AG04449 (cell line): ENCODE data around the gene DLG1.

Experiments used
- CTCF ChIA-PET: fragments of 350-600 bp; formaldehyde crosslinking; extraction: SDS; loops from one replicate; lab custom pipeline; 2021; ENCODE audit warnings: antibody characterized with exemption; lab: Yijun Ruan, JAX
- POLR2A ChIA-PET: fragments of 400-600, 350-600 bp; formaldehyde crosslinking; extraction: SDS; loops from one replicate; lab custom pipeline; 2020; ENCODE audit warnings: antibody characterized with exemption, inconsistent platforms; lab: Yijun Ruan, JAX
- DNase-seq: peaks from one replicate; pipeline ENCODE4 v3.0.0-alpha.2; 2010; ENCODE audit warnings: low read depth, low spot score
- H3K4me3 ChIP-seq: 2 replicates; pipeline ENCODE4 v1.5.1; 2011; ENCODE audit warnings: low read depth, mild to moderate bottlenecking, control low read depth, low read length
- CTCF ChIP-seq: IDR thresholded peaks from one replicate; pipeline ENCODE4 v1.5.1; 2011; ENCODE audit warnings: mild to moderate bottlenecking, moderate library complexity, low read length, control low read depth, inconsistent platforms; ENCODE audit not compliant: insufficient read depth; ENCODE audit errors: missing control alignments

DLG1 gene

GRCh38 chr3:197007953-197008352 is 290.5 kb downstream of the DLG1 start:
- CTCF ChIA-PET = interaction anchor here (7.1 kb wide), 1 partner anchor 21 kb away, joined by 80 read pairs; the partner anchor contains the start of gene MELTF
- no peak for DNase-seq
- TF ChIP-seq CTCF = no peak

GRCh38 chr3:197007296-197007940 is 291.0 kb downstream of the DLG1 start:
- TF ChIP-seq CTCF = no peak
- no peak for DNase-seq
- ChIA-PET CTCF (interaction anchor here (1.2 to 7.1 kb wide), 3 partner anchors 10 to 180 kb away, joined by 5 to 80 read pairs (median 6); partner anchors contain the start of gene MELTF), POLR2A (no interaction called here)
- no peak overlapping the region for H3K4me3 ChIP-seq

More at GRCh38 chr3:197007953-197008352, 290.5 kb downstream of the DLG1 start:
- no peak overlapping the region for H3K4me3 ChIP-seq
- POLR2A ChIA-PET = no interaction called here

GRCh38 chr3:197006860-197007259 is 291.6 kb downstream of the DLG1 start:
- ChIA-PET POLR2A (no interaction called here), CTCF (interaction anchor here (1.0 to 7.1 kb wide), 5 partner anchors 11 to 180 kb away, joined by 3 to 80 read pairs (median 5); partner anchors contain the start of gene MELTF)
- no peak for DNase-seq
- H3K4me3 ChIP-seq = no peak overlapping the region
- no peak for TF ChIP-seq CTCF

GRCh38 chr3:197006446-197006845 is 292.0 kb downstream of the DLG1 start:
- DNase-seq = no peak
- H3K4me3 ChIP-seq = no peak overlapping the region
- TF ChIP-seq CTCF = no peak
- POLR2A ChIA-PET = no interaction called here
- CTCF ChIA-PET = interaction anchor here (1.0 to 7.1 kb wide), 5 partner anchors 11 to 180 kb away, joined by 3 to 80 read pairs (median 5); partner anchors contain the start of gene MELTF

GRCh38 chr3:197003461-197004385 is 294.7 kb downstream of the DLG1 start:
- no peak for TF ChIP-seq CTCF
- ChIA-PET POLR2A (no interaction called here), CTCF (interaction anchor here (0.6 to 7.1 kb wide), 15 partner anchors 10 to 265 kb away, joined by 3 to 80 read pairs (median 6); partner anchors contain the start of gene MELTF)
- peak overlapping the region; percentile 62 for H3K4me3 ChIP-seq
- DNase-seq = no peak
